ENCODE results near the gene BAIAP2. TPM values are rescaled to one million over a fixed set of nuclear protein-coding genes. Genes with fewer than 3 reads are reported as not detected.
A peak's percentile ranks its signal among the peaks of the same experiment; 100 is the strongest.
"Not testable (repeated sequence)": the region's sequence is repeated elsewhere in the genome, so short reads cannot be mapped to it uniquely, and the experiment has no call there.

BAIAP2 gene
- total RNA-seq, 4 donors from 2014 or later = 7.3 to 36.1 (median 15.4) TPM

DNA sequence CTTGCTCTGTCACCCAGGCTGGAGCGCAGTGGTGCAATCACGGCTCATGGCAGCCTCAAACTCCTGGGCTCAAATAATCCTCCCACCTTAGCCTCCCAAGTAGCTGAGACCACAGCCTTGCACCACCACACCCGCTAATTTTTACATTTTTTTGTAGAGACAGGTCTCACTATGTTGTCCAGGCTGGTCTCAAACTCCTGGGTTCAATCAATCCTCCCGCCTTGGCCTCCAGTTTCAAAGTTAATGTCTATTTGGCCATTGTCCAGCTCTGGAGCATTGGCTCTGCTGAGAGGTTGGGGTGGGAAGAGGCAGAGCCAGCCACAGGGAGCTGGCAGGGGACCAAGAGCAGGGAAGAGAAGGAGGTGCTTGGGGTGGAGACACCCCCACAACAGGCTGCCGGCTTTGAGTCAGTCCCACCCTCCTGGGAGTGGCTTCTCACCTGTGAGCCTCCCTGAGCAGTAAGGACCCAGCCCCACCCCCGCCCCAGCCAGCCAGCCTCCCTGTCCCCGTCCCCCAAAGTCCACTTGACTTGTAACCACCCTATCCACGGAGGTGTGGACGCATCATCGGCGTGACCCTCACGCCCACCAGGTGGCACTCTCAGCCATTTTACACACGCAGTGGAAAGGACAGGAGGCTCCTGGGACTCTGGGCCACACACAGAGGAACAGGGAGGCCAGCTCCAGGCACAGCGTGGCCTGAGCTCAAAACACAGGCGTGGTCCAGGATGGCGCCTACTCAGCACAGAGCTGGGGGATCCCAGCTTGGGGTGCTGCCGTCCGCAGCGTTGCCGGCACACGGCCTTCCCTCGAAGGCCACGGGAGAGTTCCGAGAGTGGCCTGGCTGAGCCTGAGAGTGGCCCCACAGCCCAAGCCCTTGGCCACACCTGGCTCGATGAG, 107.6 kb downstream of the BAIAP2 start:
- H3K9me3 ChIP-seq = no peaks in the 10 kb centered on the region
- peaks cover 0 to 6% of the 10 kb centered on the region in 2 donors for H3K4me1 ChIP-seq
- TF ChIP-seq POLR2A (IDR thresholded peaks at IDR 0.05) = no peak
- TF ChIP-seq, protein P1, sequence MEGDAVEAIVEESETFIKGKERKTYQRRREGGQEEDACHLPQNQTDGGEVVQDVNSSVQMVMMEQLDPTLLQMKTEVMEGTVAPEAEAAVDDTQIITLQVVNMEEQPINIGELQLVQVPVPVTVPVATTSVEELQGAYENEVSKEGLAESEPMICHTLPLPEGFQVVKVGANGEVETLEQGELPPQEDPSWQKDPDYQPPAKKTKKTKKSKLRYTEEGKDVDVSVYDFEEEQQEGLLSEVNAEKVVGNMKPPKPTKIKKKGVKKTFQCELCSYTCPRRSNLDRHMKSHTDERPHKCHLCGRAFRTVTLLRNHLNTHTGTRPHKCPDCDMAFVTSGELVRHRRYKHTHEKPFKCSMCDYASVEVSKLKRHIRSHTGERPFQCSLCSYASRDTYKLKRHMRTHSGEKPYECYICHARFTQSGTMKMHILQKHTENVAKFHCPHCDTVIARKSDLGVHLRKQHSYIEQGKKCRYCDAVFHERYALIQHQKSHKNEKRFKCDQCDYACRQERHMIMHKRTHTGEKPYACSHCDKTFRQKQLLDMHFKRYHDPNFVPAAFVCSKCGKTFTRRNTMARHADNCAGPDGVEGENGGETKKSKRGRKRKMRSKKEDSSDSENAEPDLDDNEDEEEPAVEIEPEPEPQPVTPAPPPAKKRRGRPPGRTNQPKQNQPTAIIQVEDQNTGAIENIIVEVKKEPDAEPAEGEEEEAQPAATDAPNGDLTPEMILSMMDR (IDR thresholded peaks at IDR 0.05 in 4 of 5, conservative IDR thresholded peaks at IDR 0.05 in 1 of 5) = peak; percentile 40 to 75 (median 69)
- intact Hi-C loops (cut with DNase I; ENCODE audit: low total_unique reads) (loop anchor here (1.0 kb wide), 1 partner anchor 99 kb away; no protein-coding TSS in a partner anchor), in situ Hi-C loops (cut with MboI; ENCODE audit: low sequenced_read_pairs in 4 of 4) (loop anchor here in 1 of 4 donors (25.0 kb wide), 1 partner anchor 95 kb away; the partner anchor contains the start of genes NDUFAF8 and TEPSIN)
- no peak overlapping the region for H3K4me3 ChIP-seq
- H3K27ac ChIP-seq = no peak overlapping the region
- H3K27me3 ChIP-seq = no peaks in the 10 kb centered on the region
- DNase-seq (peak; percentile 47 to 72), ATAC-seq (peak; percentile 92 to 93)
- H3K36me3 ChIP-seq = no peaks in the 10 kb centered on the region

DNA sequence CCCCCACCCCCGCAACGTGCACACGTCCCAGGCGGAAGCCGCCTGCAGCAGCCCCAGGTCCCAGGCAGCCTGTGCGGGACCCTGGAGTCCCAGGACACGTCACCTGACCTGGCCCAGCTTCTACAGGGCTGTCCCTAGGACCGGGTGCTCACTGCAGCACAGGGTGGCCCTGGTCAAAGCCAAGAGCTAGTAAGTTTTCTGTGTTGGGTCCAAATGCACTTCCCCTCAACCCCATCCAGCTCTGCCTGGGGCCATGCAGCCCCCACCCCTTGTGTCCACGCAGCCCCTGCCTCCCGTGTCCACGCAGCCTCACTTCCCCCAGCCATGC, 108.2 kb downstream of the BAIAP2 start:
- DNase-seq = no peak
- no peak overlapping the region for H3K4me3 ChIP-seq
- intact Hi-C loops (cut with DNase I; ENCODE audit: low total_unique reads) = no loop called here
- peaks cover 0 to 6% of the 10 kb centered on the region in 2 donors for H3K4me1 ChIP-seq
- H3K9me3 ChIP-seq = no peaks in the 10 kb centered on the region
- no peak for TF ChIP-seq POLR2A (IDR thresholded peaks at IDR 0.05)
- TF ChIP-seq, protein P1 (IDR thresholded peaks at IDR 0.05 in 4 of 5, conservative IDR thresholded peaks at IDR 0.05 in 1 of 5) = no peak
- H3K36me3 ChIP-seq = no peaks in the 10 kb centered on the region
- in situ Hi-C loops (cut with MboI; ENCODE audit: low sequenced_read_pairs in 4 of 4) = loop anchor here in 1 of 4 donors (25.0 kb wide), 1 partner anchor 94 kb away; the partner anchor contains the start of genes NDUFAF8 and TEPSIN
- H3K27me3 ChIP-seq = no peaks in the 10 kb centered on the region
- ATAC-seq = peak in 1 of 2 donors; percentile 3
- no peak overlapping the region for H3K27ac ChIP-seq

DNA sequence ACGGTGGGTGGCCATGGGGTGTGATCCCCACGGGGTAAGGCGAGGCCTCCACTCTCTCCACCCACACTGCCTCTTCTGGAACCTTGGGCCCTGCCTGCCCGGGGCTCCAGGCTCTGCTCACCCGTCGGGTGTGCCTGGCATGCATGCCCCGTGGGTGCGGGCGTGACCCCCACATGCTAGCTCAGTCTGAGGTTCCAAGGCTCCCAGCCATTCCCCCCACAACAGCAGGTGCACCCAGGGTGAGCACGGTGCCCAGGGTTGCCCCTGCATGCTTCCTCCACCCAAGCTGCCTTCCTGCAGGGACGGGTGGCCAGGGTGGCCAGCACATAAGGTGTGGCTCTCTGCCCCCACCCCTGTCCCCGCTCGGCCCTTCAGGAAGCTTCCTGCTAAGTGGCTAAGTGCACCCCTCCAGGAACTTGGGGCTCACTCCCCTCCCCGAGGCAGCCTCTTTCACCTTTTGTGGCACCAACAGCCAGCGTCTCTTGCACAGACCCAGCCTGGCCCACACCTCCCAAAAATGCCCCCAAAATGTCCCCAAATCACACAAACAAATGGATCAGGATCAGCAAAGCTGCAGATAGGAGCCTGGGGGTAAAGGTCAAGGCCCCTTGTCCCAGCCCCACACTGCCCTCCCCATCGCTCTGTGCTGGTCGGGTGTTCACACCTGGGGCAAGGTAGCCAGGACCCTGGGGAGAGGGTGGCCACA, 108.9 kb downstream of the BAIAP2 start:
- TF ChIP-seq, protein P1 (IDR thresholded peaks at IDR 0.05 in 4 of 5, conservative IDR thresholded peaks at IDR 0.05 in 1 of 5) = no peak
- no peak for TF ChIP-seq POLR2A (IDR thresholded peaks at IDR 0.05)
- ATAC-seq (no peak), DNase-seq (no peak)
- intact Hi-C loops (cut with DNase I; ENCODE audit: low total_unique reads) (no loop called here), in situ Hi-C loops (cut with MboI; ENCODE audit: low sequenced_read_pairs in 4 of 4) (loop anchor here in 1 of 4 donors (25.0 kb wide), 1 partner anchor 93 kb away; the partner anchor contains the start of genes NDUFAF8 and TEPSIN)
- Histone ChIP-seq H3K4me1 (peaks cover 0 to 6% of the 10 kb centered on the region in 2 donors), H3K27me3 (no peaks in the 10 kb centered on the region), H3K9me3 (no peaks in the 10 kb centered on the region), H3K36me3 (no peaks in the 10 kb centered on the region), H3K4me3 (no peak overlapping the region), H3K27ac (no peak overlapping the region)

DNA sequence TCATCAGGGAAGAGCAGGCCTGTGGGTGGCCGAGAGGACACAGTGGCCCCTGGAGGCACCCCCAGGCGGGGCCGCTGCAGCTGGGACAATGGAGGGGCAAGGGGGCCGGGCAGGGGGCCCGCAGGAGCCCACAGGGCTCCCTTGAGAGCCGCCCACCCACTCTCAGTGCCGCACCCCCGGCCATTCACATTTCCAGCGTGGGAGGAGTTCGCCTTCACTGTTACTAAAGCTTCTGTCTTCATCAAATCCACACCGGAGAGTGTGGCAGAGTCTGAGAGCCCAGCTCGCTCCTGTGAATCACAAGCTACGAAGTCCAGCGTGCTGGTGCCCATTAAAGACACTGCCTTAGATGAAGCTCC, 109.5 kb downstream of the BAIAP2 start:
- in situ Hi-C loops (cut with MboI; ENCODE audit: low sequenced_read_pairs in 4 of 4) (loop anchor here in 1 of 4 donors (25.0 kb wide), 1 partner anchor 93 kb away; the partner anchor contains the start of genes NDUFAF8 and TEPSIN), intact Hi-C loops (cut with DNase I; ENCODE audit: low total_unique reads) (no loop called here)
- H3K9me3 ChIP-seq = no peaks in the 10 kb centered on the region
- TF ChIP-seq POLR2A (IDR thresholded peaks at IDR 0.05) = no peak
- TF ChIP-seq, protein P1 (IDR thresholded peaks at IDR 0.05 in 4 of 5, conservative IDR thresholded peaks at IDR 0.05 in 1 of 5) = no peak
- H3K4me3 ChIP-seq = no peak overlapping the region
- no peaks in the 10 kb centered on the region for H3K27me3 ChIP-seq
- ATAC-seq = no peak
- DNase-seq = no peak
- no peak overlapping the region for H3K27ac ChIP-seq
- no peaks in the 10 kb centered on the region for H3K36me3 ChIP-seq
- H3K4me1 ChIP-seq = peaks cover 0 to 6% of the 10 kb centered on the region in 2 donors

DNA sequence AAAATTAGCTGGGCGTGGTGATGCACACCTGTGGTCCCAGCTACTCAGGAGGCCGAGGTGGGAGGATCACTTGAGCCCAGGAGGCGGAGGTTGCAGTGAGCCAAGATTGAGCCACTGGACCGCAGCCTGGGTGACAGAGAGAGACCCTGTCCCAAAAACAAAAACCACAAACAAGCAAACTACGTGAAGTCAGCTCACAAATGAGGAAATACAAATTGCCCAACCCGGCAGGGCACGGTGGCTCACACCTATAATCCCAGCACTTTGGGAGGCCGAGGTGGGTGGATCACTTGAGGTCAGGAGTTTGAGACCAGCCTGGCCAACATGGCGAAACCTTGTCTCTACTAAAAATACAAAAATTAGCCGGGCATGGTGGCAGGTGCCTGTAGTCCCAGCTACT, 111.3 kb downstream of the BAIAP2 start:
- DNase-seq; H3K4me1 ChIP-seq; H3K36me3 ChIP-seq; H3K9me3 ChIP-seq; H3K27ac ChIP-seq; H3K4me3 ChIP-seq; H3K27me3 ChIP-seq; intact Hi-C loops (cut with DNase I; ENCODE audit: low total_unique reads); ATAC-seq: not testable (repeated sequence)
- in situ Hi-C loops (cut with MboI; ENCODE audit: low sequenced_read_pairs in 4 of 4) = loop anchor here in 1 of 4 donors (25.0 kb wide), 1 partner anchor 91 kb away; the partner anchor contains the start of genes NDUFAF8 and TEPSIN

All from gastrocnemius medialis (tissue), 4 donors.